ENCODE measurements around the gene GSC2.

The GSC2 gene

GRCh38 chr22:19194766-19195536 is 44.9 kb upstream of the GSC2 start:
- in situ Hi-C loops (cut with MboI; ENCODE audit: low sequenced_read_pairs, unreplicated experiment): no loop called here
- no peak for DNase-seq (ENCODE audit: low spot score)
- no peak for TF ChIP-seq CTCF (IDR thresholded peaks at IDR 0.05; ENCODE audit: borderline replicate concordance, control extremely low read depth, extremely low read depth, insufficient read depth, missing control alignments)

- no peak for DNase-seq (ENCODE audit: low spot score)
- in situ Hi-C loops (cut with MboI; ENCODE audit: low sequenced_read_pairs, unreplicated experiment): no loop called here
- TF ChIP-seq CTCF (IDR thresholded peaks at IDR 0.05; ENCODE audit: borderline replicate concordance, control extremely low read depth, extremely low read depth, insufficient read depth, missing control alignments): no peak
Observed at GRCh38 chr22:19193879-19194278, 43.8 kb upstream of the GSC2 start.

GRCh38 chr22:19187716-19188563 is 37.8 kb upstream of the GSC2 start:
- in situ Hi-C loops (cut with MboI; ENCODE audit: low sequenced_read_pairs, unreplicated experiment): loop anchor here (10.0 kb wide), 2 partner anchors 57 to 287 kb away; partner anchors contain the start of genes CDC45 and UFD1
- DNase-seq (ENCODE audit: low spot score): no peak

GRCh38 chr22:19184276-19184997 is 34.3 kb upstream of the GSC2 start:
- in situ Hi-C loops (cut with MboI; ENCODE audit: low sequenced_read_pairs, unreplicated experiment): loop anchor here (10.0 kb wide), 2 partner anchors 60 to 290 kb away; partner anchors contain the start of genes CDC45 and UFD1
- DNase-seq (ENCODE audit: low spot score): no peak
- TF ChIP-seq CTCF (IDR thresholded peaks at IDR 0.05; ENCODE audit: borderline replicate concordance, control extremely low read depth, extremely low read depth, insufficient read depth, missing control alignments): no peak

More at GRCh38 chr22:19187716-19188563, 37.8 kb upstream of the GSC2 start:
- no peak for TF ChIP-seq CTCF (IDR thresholded peaks at IDR 0.05; ENCODE audit: borderline replicate concordance, control extremely low read depth, extremely low read depth, insufficient read depth, missing control alignments)

GRCh38 chr22:19183216-19183615 is 33.1 kb upstream of the GSC2 start:
- in situ Hi-C loops (cut with MboI; ENCODE audit: low sequenced_read_pairs, unreplicated experiment): loop anchor here (10.0 kb wide), 2 partner anchors 62 to 292 kb away; partner anchors contain the start of genes CDC45 and UFD1
- TF ChIP-seq CTCF (IDR thresholded peaks at IDR 0.05; ENCODE audit: borderline replicate concordance, control extremely low read depth, extremely low read depth, insufficient read depth, missing control alignments): no peak
- DNase-seq (ENCODE audit: low spot score): no peak
